ENCODE measurements around the gene SGTA. TPM values are rescaled to one million over a fixed set of nuclear protein-coding genes. Genes with fewer than 3 reads are reported as not detected.

Gene SGTA
- total RNA-seq (2022; extraction: Qiagen RNA extraction; ENCODE audit: low read depth), result 47.4 to 82.3 TPM (median 75.3 TPM) in 5 replicates

DNA sequence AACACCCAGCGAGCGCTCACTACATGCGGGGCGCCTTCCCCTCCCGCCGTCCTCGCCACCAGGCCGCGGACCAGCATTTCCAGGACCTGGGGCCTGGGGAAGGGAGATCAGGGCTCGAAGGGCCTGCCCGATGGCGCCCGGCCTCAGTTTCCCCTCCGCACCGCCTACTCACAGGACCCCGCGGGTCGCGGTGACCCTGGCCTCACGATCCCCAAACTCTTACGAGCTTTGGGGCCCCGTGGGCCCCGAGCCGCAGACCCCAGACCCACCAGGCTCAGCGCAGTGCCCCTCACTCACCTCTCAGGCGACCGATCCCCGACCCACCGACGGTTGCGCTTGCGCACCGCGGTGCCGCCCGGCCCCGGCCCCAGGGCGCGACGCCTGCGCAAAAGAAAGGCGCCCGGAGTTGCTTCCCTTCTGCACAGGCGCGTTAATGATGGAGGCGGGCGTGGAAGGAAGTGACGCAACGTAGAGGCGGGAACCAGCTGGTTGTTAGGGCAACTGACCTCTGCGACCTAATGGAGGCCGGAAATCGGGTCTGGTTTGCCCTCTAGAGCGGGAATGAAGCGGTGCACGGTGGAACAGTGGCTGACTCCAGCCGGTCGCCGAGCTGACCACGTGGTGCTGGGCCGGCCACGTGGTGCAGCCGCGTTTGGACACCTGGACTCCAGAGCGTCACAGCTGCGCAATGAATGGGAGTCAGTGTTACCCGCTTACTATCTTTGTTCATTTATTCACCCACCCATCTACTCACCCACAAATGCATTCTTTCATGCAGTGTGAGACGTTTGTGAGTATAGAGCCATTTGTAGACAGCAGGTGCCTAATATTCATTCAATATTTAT is at the start of gene SGTA:
SGTA (minus strand) TSS at position 338 of the 845 bp plus-strand sequence. CDS start 14,205 bp downstream, outside the sequence.

GRCh38 chr19:2819540-2820111 is 36.6 kb upstream of the SGTA start, which contains the start of gene ZNF554:
ZNF554 (plus strand) TSS chr19:2819868; CDS start chr19:2820072, 204 bp downstream.

DNA sequence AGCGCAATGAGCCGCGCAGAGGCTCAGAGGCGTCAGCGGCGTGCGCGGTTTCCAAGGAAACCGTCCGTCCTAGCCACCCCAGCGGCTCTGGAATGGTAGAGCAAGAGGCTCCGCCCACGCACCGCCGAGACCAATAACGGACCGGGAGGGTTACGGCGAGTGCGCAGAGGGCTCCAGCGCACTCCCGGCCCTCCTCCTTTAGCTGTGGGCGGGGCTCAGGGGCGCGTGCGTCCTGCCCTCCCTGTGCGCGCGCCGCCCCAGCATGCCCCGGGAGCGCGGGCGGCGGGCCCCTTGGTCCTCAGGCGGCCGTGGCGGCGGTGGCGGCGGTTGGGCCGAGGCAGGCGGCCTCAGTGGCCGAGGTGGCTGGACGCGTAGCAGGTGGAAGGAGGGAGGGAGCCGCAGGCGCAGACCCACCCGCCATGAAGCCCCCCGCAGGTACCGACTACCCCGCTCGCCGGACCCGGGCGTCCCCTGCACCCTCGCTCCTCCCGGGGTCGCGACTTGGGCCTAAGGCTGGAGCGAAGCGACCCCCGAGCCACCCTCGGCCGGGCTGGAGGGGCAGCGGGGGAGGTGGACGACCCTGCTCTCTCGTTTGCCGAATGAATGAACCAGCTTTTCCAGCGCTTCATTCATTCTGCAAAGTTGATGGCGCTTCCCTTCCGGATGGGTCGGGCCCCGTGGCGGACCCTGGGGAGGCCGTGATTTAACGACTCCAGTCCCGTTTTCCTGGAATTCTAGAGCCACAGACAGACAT is 2.3 kb upstream of the SGTA start, which contains the start of gene THOP1:
THOP1 (plus strand) TSS at position 260 of the 754 bp plus-strand sequence; CDS start at position 420, 160 bp downstream.

GRCh38 chr19:2739602-2740313 is 43.3 kb downstream of the SGTA start, which contains the start of gene SLC39A3:
SLC39A3 (minus strand) TSS chr19:2740017; CDS start chr19:2737257, 2,760 bp downstream.

GRCh38 chr19:2720777-2721569 is 62.1 kb downstream of the SGTA start, which contains the start of gene DIRAS1:
DIRAS1 (minus strand) TSS chr19:2721372; CDS start chr19:2717806, 3,566 bp downstream.

Other genes starting within 250 kb of the SGTA start
- gene GNG7, start 80.6 kb downstream of the SGTA start, total RNA-seq (2022; extraction: Qiagen RNA extraction; ENCODE audit: low read depth), result 0.04 to 0.12 TPM (median 0.06 TPM) in 5 replicates
- 3.2 to 5.1 TPM (median 4.2 TPM) in 5 replicates for gene DIRAS1, start 61.9 kb downstream of the SGTA start, total RNA-seq (2022; extraction: Qiagen RNA extraction; ENCODE audit: low read depth)
- 22.2 to 31.0 TPM (median 30.5 TPM) in 5 replicates for gene SLC39A3, start 43.3 kb downstream of the SGTA start, total RNA-seq (2022; extraction: Qiagen RNA extraction; ENCODE audit: low read depth)
- 63.7 to 107 TPM (median 101 TPM) in 5 replicates for gene THOP1, start 2.2 kb upstream of the SGTA start, total RNA-seq (2022; extraction: Qiagen RNA extraction; ENCODE audit: low read depth)
- 0.80 to 1.2 TPM (median 0.98 TPM) in 5 replicates for gene ZNF554, start 36.6 kb upstream of the SGTA start, total RNA-seq (2022; extraction: Qiagen RNA extraction; ENCODE audit: low read depth)
- gene ZNF555, start 58.2 kb upstream of the SGTA start, total RNA-seq (2022; extraction: Qiagen RNA extraction; ENCODE audit: low read depth), result 1.9 to 2.7 TPM (median 2.3 TPM) in 5 replicates
- 0.19 TPM in 1 of 5 replicates, not detected in the others for gene ZNF556, start 84.1 kb upstream of the SGTA start, total RNA-seq (2022; extraction: Qiagen RNA extraction; ENCODE audit: low read depth)
- 1.8 to 3.8 TPM (median 2.0 TPM) in 5 replicates for gene ZNF57, start 117.7 kb upstream of the SGTA start, total RNA-seq (2022; extraction: Qiagen RNA extraction; ENCODE audit: low read depth)
- 1.1 to 3.3 TPM (median 1.6 TPM) in 5 replicates for gene ZNF77, start 161.7 kb upstream of the SGTA start, total RNA-seq (2022; extraction: Qiagen RNA extraction; ENCODE audit: low read depth)
- gene TLE6, start 194.3 kb upstream of the SGTA start, total RNA-seq (2022; extraction: Qiagen RNA extraction; ENCODE audit: low read depth), result 3.2 to 6.9 TPM (median 4.4 TPM) in 5 replicates
- 2.7 to 3.0 TPM (median 2.8 TPM) in 5 replicates for gene TLE2, start 246.0 kb upstream of the SGTA start, total RNA-seq (2022; extraction: Qiagen RNA extraction; ENCODE audit: low read depth)

Data from A549 treated with ZK216348 at 1 μM for 4 hours (cell line).